NT2/D1 (cell line): ENCODE measurements around the gene MAGI2.

ENCODE experiments used
- SUZ12 ChIP-seq: IDR thresholded peaks from 2 replicates; pipeline ENCODE4 v1.6.1; 2011; ENCODE audit not compliant: insufficient read length, insufficient read depth; ENCODE audit errors: extremely low read depth
- YY1 ChIP-seq: IDR thresholded peaks from 2 replicates; pipeline ENCODE4 v1.6.1; 2011; ENCODE audit not compliant: insufficient read length, insufficient read depth
- ZNF274 ChIP-seq: IDR thresholded peaks from 2 replicates; pipeline ENCODE4 v1.6.1; 2011; ENCODE audit warnings: mild to moderate bottlenecking, low read depth, low read length

- no peak for TF ChIP-seq ZNF274
- TF ChIP-seq YY1 = no peak
- TF ChIP-seq SUZ12 = no peak
Observed at GRCh38 chr7:78444267-78444666, 1009.2 kb downstream of the MAGI2 start.
